Uterus (tissue), 4 donors: ENCODE measurements around the gene MAP7D1. TPM values are rescaled to one million over a fixed set of nuclear protein-coding genes. Genes with fewer than 3 reads are reported as not detected.

Experiments used
- DNase-seq, 2 donors: peaks; one replicate each; pipeline ENCODE4 v3.0.0-alpha.2; 2019 to 2020
- H3K27ac ChIP-seq, 2 donors: fragments of 200-600 bp; sonication (generic); 1 replicate in 1 of 2; 2 replicates in 1 of 2; pipeline ENCODE4 v1.5.1; 2016 to 2018
- H3K27me3 ChIP-seq, 2 donors: fragments of 200-600 bp; sonication (generic); one replicate each; pipeline ENCODE4 v1.5.1; 2018 to 2019; ENCODE audit warnings: control low read depth in 1 of 2
- H3K36me3 ChIP-seq, 2 donors: fragments of 200-600 bp; sonication (generic); one replicate each; pipeline ENCODE4 v1.5.1; 2019; ENCODE audit warnings: control low read depth in 1 of 2
- H3K4me1 ChIP-seq, 2 donors: fragments of 200-600 bp; sonication (generic); one replicate each; pipeline ENCODE4 v1.5.1; 2018 to 2019; ENCODE audit warnings: control low read depth in 1 of 2
- H3K4me3 ChIP-seq, 2 donors: fragments of 200-600 bp; sonication (generic); 1 replicate in 1 of 2; 2 replicates in 1 of 2; pipeline ENCODE4 v1.5.1; 2018 to 2019; ENCODE audit warnings: mild to moderate bottlenecking in 1 of 2
- H3K9me3 ChIP-seq, 2 donors: fragments of 200-600 bp; sonication (generic); one replicate each; pipeline ENCODE4 v1.5.1; 2019; ENCODE audit warnings: control low read depth in 1 of 2
- CTCF ChIP-seq, 4 experiments: fragments of 200-600 bp in 2 of 4; fragments of 450-650 bp in 2 of 4; sonication (generic) in 2 of 4; IDR thresholded peaks; one replicate each; pipeline ENCODE4 v1.5.1; 2016 to 2019; ENCODE audit warnings: antibody characterized with exemption in 4 of 4, mild to moderate bottlenecking in 2 of 4, moderate library complexity in 1 of 4
- POLR2A ChIP-seq, 2 donors: fragments of 450-650 bp; IDR thresholded peaks; one replicate each; pipeline ENCODE4 v1.6.1; 2016; ENCODE audit warnings: antibody characterized with exemption in 2 of 2, mild to moderate bottlenecking in 1 of 2, moderate library complexity in 1 of 2
- intact Hi-C: fragments of 100-400 bp; cut with DNase I; formaldehyde crosslinking; loops from one replicate; pipeline ENCODE4 v1.15.1; 2023; ENCODE audit warnings: low total_unique reads
- total RNA-seq, 4 donors: library from RNA; depleted of rRNA in 3 of 4; stranded (reverse); fragments of >200 nt in 3 of 4; gene quantifications; one replicate each; pipeline versions ENCODE4 v1.1.0 to v1.2.4, GENCODE V29; 2014 to 2023
- donor health status: DM: yes; HTN: yes; CAD: no.

MAP7D1 gene
- total RNA-seq, 4 donors from 2014 or later = 53.5 to 115 (median 77.3) TPM

GRCh38 chr1:36137226-36137625 lies 18.7 kb upstream of the MAP7D1 start:
- H3K27me3 ChIP-seq = no peaks in the 10 kb centered on the region
- TF ChIP-seq CTCF (IDR thresholded peaks at IDR 0.05) (no peak), POLR2A (IDR thresholded peaks at IDR 0.05) (no peak)
- H3K36me3 ChIP-seq = no peaks in the 10 kb centered on the region
- H3K27ac ChIP-seq = peak overlapping the region; percentile 47 to 53
- no peak overlapping the region for H3K4me3 ChIP-seq
- no peak for DNase-seq
- H3K9me3 ChIP-seq = no peaks in the 10 kb centered on the region
- intact Hi-C loops = no loop called here
- H3K4me1 ChIP-seq = no peaks in the 10 kb centered on the region

GRCh38 chr1:36137776-36138175 lies 18.2 kb upstream of the MAP7D1 start:
- TF ChIP-seq CTCF (IDR thresholded peaks at IDR 0.05) = no peak
- TF ChIP-seq POLR2A (IDR thresholded peaks at IDR 0.05) = no peak

GRCh38 chr1:36139521-36139920 lies 16.4 kb upstream of the MAP7D1 start:
- intact Hi-C loops = no loop called here
- Histone ChIP-seq H3K27me3 (no peaks in the 10 kb centered on the region), H3K36me3 (no peaks in the 10 kb centered on the region), H3K4me1 (no peaks in the 10 kb centered on the region), H3K27ac (no peak overlapping the region), H3K9me3 (no peaks in the 10 kb centered on the region), H3K4me3 (no peak overlapping the region)
- TF ChIP-seq CTCF (IDR thresholded peaks at IDR 0.05) (no peak), POLR2A (IDR thresholded peaks at IDR 0.05) (no peak)
- DNase-seq = no peak

More at GRCh38 chr1:36137776-36138175, 18.2 kb upstream of the MAP7D1 start:
- no peaks in the 10 kb centered on the region for H3K36me3 ChIP-seq
- no peak for DNase-seq
- intact Hi-C loops = no loop called here
- H3K27ac ChIP-seq = no peak overlapping the region
- H3K4me1 ChIP-seq = no peaks in the 10 kb centered on the region
- no peaks in the 10 kb centered on the region for H3K27me3 ChIP-seq
- H3K4me3 ChIP-seq = no peak overlapping the region
- H3K9me3 ChIP-seq = no peaks in the 10 kb centered on the region

- Histone ChIP-seq H3K9me3 (no peaks in the 10 kb centered on the region), H3K27me3 (no peaks in the 10 kb centered on the region), H3K36me3 (no peaks in the 10 kb centered on the region), H3K27ac (no peak overlapping the region), H3K4me1 (no peaks in the 10 kb centered on the region), H3K4me3 (no peak overlapping the region)
- intact Hi-C loops = no loop called here
- no peak for DNase-seq
- TF ChIP-seq POLR2A (IDR thresholded peaks at IDR 0.05) = no peak
- no peak for TF ChIP-seq CTCF (IDR thresholded peaks at IDR 0.05)
Measured at GRCh38 chr1:36142121-36142520, 13.8 kb upstream of the MAP7D1 start.

GRCh38 chr1:36143424-36143823 lies 12.5 kb upstream of the MAP7D1 start:
- H3K27me3 ChIP-seq = no peaks in the 10 kb centered on the region
- no peak for TF ChIP-seq POLR2A (IDR thresholded peaks at IDR 0.05)
- TF ChIP-seq CTCF (IDR thresholded peaks at IDR 0.05) = no peak
- peaks cover 4% of the 10 kb centered on the region in 2 donors for H3K4me1 ChIP-seq
- H3K27ac ChIP-seq = no peak overlapping the region
- DNase-seq = no peak
- no peaks in the 10 kb centered on the region for H3K9me3 ChIP-seq
- no peaks in the 10 kb centered on the region for H3K36me3 ChIP-seq
- intact Hi-C loops = no loop called here
- no peak overlapping the region for H3K4me3 ChIP-seq
